GM12892 (cell line): ENCODE data around the gene NISCH.

Experiments used
- POLR2A ChIP-seq: IDR thresholded peaks from 2 replicates; pipeline ENCODE4 v1.6.1; 2011; ENCODE audit warnings: low read depth, low read length, control low read depth
- TAF1 ChIP-seq: IDR thresholded peaks from 2 replicates; pipeline ENCODE4 v1.6.1; 2011; ENCODE audit warnings: low read depth, mild to moderate bottlenecking, control low read depth, low read length, borderline replicate concordance

DNA sequence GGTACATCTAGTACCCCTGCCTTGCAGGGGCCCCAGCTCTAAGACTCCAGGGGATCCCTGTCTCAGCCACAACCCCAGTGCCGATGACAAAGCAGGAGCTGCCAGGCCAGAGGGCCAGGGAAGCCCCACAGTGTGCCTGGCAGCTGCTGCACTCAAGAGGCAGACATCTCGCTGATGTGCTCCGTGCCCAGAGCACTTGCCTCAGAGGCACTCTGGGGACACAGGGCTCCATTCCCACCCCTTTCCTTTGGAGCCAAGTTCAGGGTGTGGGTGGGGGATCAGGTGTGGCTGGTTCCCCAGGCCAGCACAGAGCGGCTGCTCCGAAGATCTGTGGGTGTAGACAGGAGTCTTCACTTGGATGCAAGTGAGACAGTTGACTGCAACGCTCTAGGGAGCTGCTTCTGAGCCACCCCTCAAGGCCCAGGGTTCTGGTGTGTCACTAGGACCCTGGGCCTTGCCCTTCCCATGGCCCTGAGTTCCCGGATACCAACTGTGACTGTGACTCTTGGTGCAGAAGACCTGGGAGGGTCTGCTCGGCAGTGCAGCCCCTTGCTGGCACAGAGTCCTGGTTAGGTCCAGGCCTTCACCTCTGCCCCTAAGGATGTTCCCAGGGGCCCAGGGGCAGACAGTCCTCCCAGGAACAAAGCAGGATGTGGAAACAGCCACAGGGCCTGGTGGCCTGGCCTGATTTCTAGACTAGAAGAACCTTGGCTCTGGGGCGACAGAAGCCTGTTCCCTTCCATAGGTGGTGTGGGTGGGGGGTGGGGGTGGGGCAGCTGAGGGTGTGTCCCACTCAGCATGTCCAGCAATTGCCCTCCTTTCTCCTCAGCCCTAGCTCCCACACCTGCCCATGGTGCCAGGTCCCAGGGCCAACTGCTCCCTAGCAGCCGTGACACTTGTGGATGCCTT, 75.8 kb downstream of the NISCH start:
- TF ChIP-seq TAF1 = no peak
- no peak for TF ChIP-seq POLR2A
